B cell (primary cell): Measurements from ENCODE around the gene AGGF1.
"Not testable (repeated sequence)": the region's sequence is repeated elsewhere in the genome, so short reads cannot be mapped to it uniquely, and the experiment has no call there.

Experiments used
- CTCF ChIP-seq: fragments of 200-600 bp; IDR thresholded peaks from one replicate; pipeline ENCODE4 v1.8.0; 2022; ENCODE audit warnings: antibody characterized with exemption, mild to moderate bottlenecking
- EZH2 ChIP-seq: IDR thresholded peaks from 2 replicates; pipeline ENCODE4 v1.6.1; 2012; ENCODE audit warnings: borderline replicate concordance, low read depth, mild to moderate bottlenecking, moderate library complexity, low read length; ENCODE audit not compliant: insufficient read depth, poor library complexity, severe bottlenecking

GRCh38 chr5:77080479-77080878, 50.3 kb downstream of the AGGF1 start:
- TF ChIP-seq CTCF, EZH2: not testable (repeated sequence)
